ENCODE data around the gene TARS1.

Gene TARS1

DNA sequence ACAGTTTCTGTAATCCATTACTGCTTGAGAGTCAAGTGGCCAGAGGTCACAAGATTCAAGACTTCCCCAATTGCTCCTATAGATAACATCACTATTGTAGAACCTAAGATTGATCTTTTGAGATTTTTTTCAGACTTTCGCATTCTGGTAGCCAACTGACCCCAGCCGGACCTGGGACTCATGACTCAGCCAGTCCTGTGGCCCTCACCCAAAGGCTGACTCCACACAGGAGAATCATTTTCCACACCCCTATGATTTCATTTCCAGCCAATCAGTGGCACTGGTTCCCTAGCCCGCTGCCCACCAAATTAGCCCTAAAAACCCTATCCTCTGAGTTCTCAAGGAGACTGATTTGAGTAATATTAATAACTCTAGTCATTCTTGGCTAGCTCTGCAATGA lies 36.2 kb downstream of the TARS1 start:
- no peak overlapping the region for H3K27ac ChIP-seq
- DNase-seq (ENCODE audit: low spot score) = no peak
- POLR2A ChIA-PET (ENCODE audit: low non-redundant PET) = no interaction called here
- TF ChIP-seq, protein P1, sequence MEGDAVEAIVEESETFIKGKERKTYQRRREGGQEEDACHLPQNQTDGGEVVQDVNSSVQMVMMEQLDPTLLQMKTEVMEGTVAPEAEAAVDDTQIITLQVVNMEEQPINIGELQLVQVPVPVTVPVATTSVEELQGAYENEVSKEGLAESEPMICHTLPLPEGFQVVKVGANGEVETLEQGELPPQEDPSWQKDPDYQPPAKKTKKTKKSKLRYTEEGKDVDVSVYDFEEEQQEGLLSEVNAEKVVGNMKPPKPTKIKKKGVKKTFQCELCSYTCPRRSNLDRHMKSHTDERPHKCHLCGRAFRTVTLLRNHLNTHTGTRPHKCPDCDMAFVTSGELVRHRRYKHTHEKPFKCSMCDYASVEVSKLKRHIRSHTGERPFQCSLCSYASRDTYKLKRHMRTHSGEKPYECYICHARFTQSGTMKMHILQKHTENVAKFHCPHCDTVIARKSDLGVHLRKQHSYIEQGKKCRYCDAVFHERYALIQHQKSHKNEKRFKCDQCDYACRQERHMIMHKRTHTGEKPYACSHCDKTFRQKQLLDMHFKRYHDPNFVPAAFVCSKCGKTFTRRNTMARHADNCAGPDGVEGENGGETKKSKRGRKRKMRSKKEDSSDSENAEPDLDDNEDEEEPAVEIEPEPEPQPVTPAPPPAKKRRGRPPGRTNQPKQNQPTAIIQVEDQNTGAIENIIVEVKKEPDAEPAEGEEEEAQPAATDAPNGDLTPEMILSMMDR (conservative IDR thresholded peaks at IDR 0.05; ENCODE audit: low read depth) = no peak
- CTCF ChIA-PET = no interaction called here

- TF ChIP-seq, protein P1 (conservative IDR thresholded peaks at IDR 0.05; ENCODE audit: low read depth) = no peak
- CTCF ChIA-PET = no interaction called here
Measured at GRCh38 chr5:33477816-33478215, 37.1 kb downstream of the TARS1 start.

GRCh38 chr5:33479311-33479710 lies 38.5 kb downstream of the TARS1 start:
- POLR2A ChIA-PET (ENCODE audit: low non-redundant PET) = no interaction called here

More at GRCh38 chr5:33477816-33478215, 37.1 kb downstream of the TARS1 start:
- no peak overlapping the region for H3K27ac ChIP-seq
- DNase-seq (ENCODE audit: low spot score) = no peak
- POLR2A ChIA-PET (ENCODE audit: low non-redundant PET) = no interaction called here

DNA sequence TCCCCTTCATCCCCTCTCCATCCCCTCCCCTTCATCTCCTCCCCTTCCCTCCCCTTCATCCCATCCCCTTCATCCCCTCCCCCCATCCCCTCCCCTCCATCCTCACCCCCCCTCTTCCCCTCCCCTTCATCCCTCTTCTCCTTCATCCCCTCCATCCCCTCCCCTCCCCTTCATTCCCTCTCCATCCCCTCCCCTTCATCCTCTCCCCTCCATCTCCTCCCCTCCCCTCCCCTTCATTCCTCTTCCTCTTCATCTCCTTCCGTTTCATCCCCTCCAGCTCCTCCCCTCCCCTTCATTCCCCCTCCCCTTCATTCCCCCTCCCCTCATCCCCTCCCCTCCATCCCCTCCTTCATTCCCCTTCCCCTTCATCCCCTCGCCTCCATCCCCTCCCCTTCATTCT lies 40.1 kb downstream of the TARS1 start:
- no peak for DNase-seq (ENCODE audit: low spot score)
- ChIA-PET CTCF (no interaction called here), POLR2A (ENCODE audit: low non-redundant PET) (no interaction called here)
- no peak overlapping the region for H3K27ac ChIP-seq
- TF ChIP-seq, protein P1 (conservative IDR thresholded peaks at IDR 0.05; ENCODE audit: low read depth) = no peak

More at GRCh38 chr5:33479311-33479710, 38.5 kb downstream of the TARS1 start:
- H3K27ac ChIP-seq = no peak overlapping the region
- TF ChIP-seq, protein P1 (conservative IDR thresholded peaks at IDR 0.05; ENCODE audit: low read depth) = no peak
- no peak for DNase-seq (ENCODE audit: low spot score)
- CTCF ChIA-PET = no interaction called here

DNA sequence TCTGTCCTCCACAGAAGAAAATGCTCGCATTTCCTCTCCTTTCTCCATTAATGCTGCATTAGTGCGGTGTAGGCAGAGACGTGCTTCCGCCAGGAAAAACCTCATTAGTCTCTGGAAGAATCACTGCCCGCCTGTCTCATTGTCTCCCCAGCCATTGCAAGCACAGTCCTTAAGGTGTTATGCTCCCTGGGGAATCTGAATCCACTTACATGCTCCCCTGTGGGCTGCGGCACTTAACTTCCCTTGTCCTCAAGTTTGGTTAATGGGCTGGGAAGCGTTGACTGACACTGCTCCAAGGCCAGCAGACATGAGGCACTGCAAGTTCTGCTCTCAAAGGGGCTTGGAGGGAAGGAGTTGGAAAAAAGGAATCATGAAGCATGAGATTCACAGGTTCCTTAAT lies 41.6 kb downstream of the TARS1 start:
- ChIA-PET CTCF (interaction anchor here (0.7 kb wide), 1 partner anchor 21 kb away, joined by 3 read pairs; no protein-coding TSS in a partner anchor), POLR2A (ENCODE audit: low non-redundant PET) (no interaction called here)
- H3K27ac ChIP-seq = no peak overlapping the region
- TF ChIP-seq, protein P1 (conservative IDR thresholded peaks at IDR 0.05; ENCODE audit: low read depth) = no peak
- DNase-seq (ENCODE audit: low spot score) = no peak

- ChIA-PET POLR2A (ENCODE audit: low non-redundant PET) (no interaction called here), CTCF (interaction anchor here (0.6 kb wide), 1 partner anchor 541 kb away, joined by 5 read pairs; no protein-coding TSS in a partner anchor)
- no peak overlapping the region for H3K27ac ChIP-seq
- TF ChIP-seq, protein P1 (conservative IDR thresholded peaks at IDR 0.05; ENCODE audit: low read depth) = no peak
- no peak for DNase-seq (ENCODE audit: low spot score)
Measured at GRCh38 chr5:33487236-33487635, 46.5 kb downstream of the TARS1 start.

All from RWPE1 (cell line).